Heart right ventricle (tissue), 16 donors: ENCODE measurements around the gene B3GNT9. TPM values are rescaled to one million over a fixed set of nuclear protein-coding genes. Genes with fewer than 3 reads are reported as not detected.

Experiments
- ATAC-seq, 8 donors: fragments of 200-7000 bp; cut with Tn5 transposase; one replicate each; pipeline ENCODE4 v1.9.1; 2020; ENCODE audit warnings: mild to moderate bottlenecking in 8 of 8, moderate library complexity in 8 of 8, moderate number of reproducible peaks in 1 of 8
- DNase-seq, 2 donors: peaks; one replicate each; pipeline ENCODE4 v3.0.0-alpha.2; 2020
- H3K27ac ChIP-seq, 10 donors: fragments of 200-600 bp; sonication (generic) in 2 of 10; one replicate each; pipeline versions ENCODE4 v1.5.0 to v1.8.0; 2020 to 2022; ENCODE audit warnings: mild to moderate bottlenecking in 3 of 10
- H3K27me3 ChIP-seq, 7 donors: fragments of 200-600 bp; one replicate each; pipeline ENCODE4 v1.8.0; 2021 to 2022; ENCODE audit warnings: mild to moderate bottlenecking in 2 of 7
- H3K36me3 ChIP-seq, 9 donors: fragments of 200-600 bp; sonication (generic) in 1 of 9; one replicate each; pipeline versions ENCODE4 v1.5.0 to v1.8.0; 2020 to 2022; ENCODE audit warnings: mild to moderate bottlenecking in 2 of 9
- H3K4me1 ChIP-seq, 9 donors: fragments of 200-600 bp; sonication (generic) in 1 of 9; one replicate each; pipeline versions ENCODE4 v1.5.0 to v1.8.0; 2020 to 2022; ENCODE audit warnings: mild to moderate bottlenecking in 4 of 9
- H3K4me3 ChIP-seq, 10 donors: fragments of 200-600 bp; sonication (generic) in 2 of 10; one replicate each; pipeline versions ENCODE4 v1.5.0 to v1.8.0; 2020 to 2022; ENCODE audit warnings: mild to moderate bottlenecking in 7 of 10, moderate library complexity in 2 of 10
- H3K9me3 ChIP-seq, 11 donors: fragments of 200-600 bp in 10 of 11; sonication (generic) in 2 of 11; one replicate each; pipeline versions ENCODE4 v1.5.0 to v1.8.0; 2013 to 2022; ENCODE audit warnings: mild to moderate bottlenecking in 2 of 11, control low read depth in 1 of 11, moderate library complexity in 1 of 11
- CTCF ChIP-seq, 9 donors: fragments of 200-600 bp; sonication (generic) in 2 of 9; IDR thresholded peaks; one replicate each; pipeline versions ENCODE4 v1.5.0 to v1.8.0; 2021 to 2022; ENCODE audit warnings: antibody characterized with exemption in 9 of 9, mild to moderate bottlenecking in 5 of 9, moderate library complexity in 1 of 9
- WGBS, 2 donors: extraction: QIAGEN DNeasy Blood & Tissue Kit; methylation state at CpG; one replicate each; pipeline ENCODE4 v1.1.7; 2013; ENCODE audit warnings: inconsistent platforms in 1 of 2; 5-methylcytosine and 5-hydroxymethylcytosine counted together
- intact Hi-C, 10 donors: fragments of 100-400 bp; cut with DNase I; formaldehyde crosslinking; loops; one replicate each; pipeline versions ENCODE4 v1.11.1 to v1.14.2; 2022
- polyA plus RNA-seq, 2 donors: library from polyadenylated mRNA; stranded (reverse); fragments of 200-250 nt; gene quantifications; one replicate each; pipeline ENCODE4 v1.2.3, GENCODE V29; 2013
- total RNA-seq, 10 donors: library from RNA; stranded (reverse); fragmentation: NEBNext Ultra II Directional in 3 of 10; extraction: Animal tissue kit (Norgen Biotek cat#: 25700) in 3 of 10; gene quantifications; one replicate each; pipeline versions ENCODE4 v1.2.1 to v1.2.4, GENCODE V29; 2021 to 2023
- donor health status: Arrhythmogenic right ventricular cardiomyopathy.
- donor health status: ischemic (EF 13 %, LVEDD 7.1; RV severe dilation, severe dysfunction).
- donor health status: healthy with polysubstance abuse.
- donor health status: DM: no; HTN: yes; CAD: no.
- donor health status: DM: no; HTN: no; CAD: no.
- donor health status: ischemic (EF 25% LVEDD 6.9; RV normal size, moderate dysfunction).
- donor health status: ischemic (EF 25% LVEDD 5.7; RV mildly dilated, moderate dysfunction).
- donor health status: healthy.
- donor health status: DM: yes; HTN: yes; CAD: no.
- donor health status: Ischemic cardiomyopathy.
- donor health status: ischemic (EF 35%, LVEDD 5.7; RV mildly dilated, moderate dysfunction).
- donor health status: nonischemic (EF 11% LVEDD 7.7; RV severe dilation, severe dysfunction).
- donor health status: DM: yes; HTN: yes; CAD: no.
- donor health status: PGD.
- donor health status: ischemic (EF 29% LVEDD 5.4; RV normal size, mild dysfunction).
- donor health status: nonischemic (EF 23%, LVEDD 6.1; RV moderate dilation, normal function).

B3GNT9 gene
- total and polyA plus RNA-seq, 12 donors: 5.4 to 19.1 (median 9.6) TPM

- WGBS, 2 donors: 88 to 91% methylated on average over 6 of the region's 6 CpGs
- H3K9me3 ChIP-seq: no peaks in the 10 kb centered on the region
- H3K27me3 ChIP-seq: no peaks in the 10 kb centered on the region
- TF ChIP-seq CTCF (IDR thresholded peaks at IDR 0.05): no peak
- peak overlapping the region in 1 of 10 donors; percentile 65 for H3K27ac ChIP-seq
- DNase-seq (no peak), ATAC-seq (no peak)
- no peak overlapping the region for H3K4me3 ChIP-seq
- intact Hi-C loops: loop anchor here in 2 of 10 donors (5.0 kb wide), 2 partner anchors 73 to 128 kb away; no protein-coding TSS in a partner anchor
- peaks cover 0 to 18% (median 5%) of the 10 kb centered on the region in 9 donors for H3K36me3 ChIP-seq
- H3K4me1 ChIP-seq: peaks cover 0 to 33% (median 12%) of the 10 kb centered on the region in 9 donors
Observed at GRCh38 chr16:67104845-67105244, 46.0 kb downstream of the B3GNT9 start.

- peak in 8 of 9 donors; percentile 10 to 54 (median 35) for TF ChIP-seq CTCF (IDR thresholded peaks at IDR 0.05)
- 51 to 54% methylated on average over 4 of the region's 4 CpGs for WGBS, 2 donors
- intact Hi-C loops: no loop called here
- ATAC-seq (peak in 7 of 8 donors; percentile 39 to 76 (median 65)), DNase-seq (peak in 1 of 2 donors; percentile 29)
- Histone ChIP-seq H3K36me3 (peaks cover 0 to 25% (median 5%) of the 10 kb centered on the region in 9 donors), H3K27me3 (no peaks in the 10 kb centered on the region), H3K9me3 (no peaks in the 10 kb centered on the region), H3K4me1 (peaks cover 0 to 30% (median 8%) of the 10 kb centered on the region in 9 donors), H3K4me3 (no peak overlapping the region), H3K27ac (no peak overlapping the region)
Observed at GRCh38 chr16:67104061-67104460, 46.7 kb downstream of the B3GNT9 start.

GRCh38 chr16:67101311-67102082 lies 49.3 kb downstream of the B3GNT9 start:
- H3K36me3 ChIP-seq: peaks cover 0 to 37% (median 5%) of the 10 kb centered on the region in 9 donors
- no peak for TF ChIP-seq CTCF (IDR thresholded peaks at IDR 0.05)
- H3K27me3 ChIP-seq: no peaks in the 10 kb centered on the region
- no peak overlapping the region for H3K27ac ChIP-seq
- H3K4me1 ChIP-seq: peaks cover 0 to 25% (median 7%) of the 10 kb centered on the region in 9 donors
- 90 to 93% methylated on average over 4 of the region's 4 CpGs for WGBS, 2 donors
- H3K9me3 ChIP-seq: no peaks in the 10 kb centered on the region
- ATAC-seq (no peak), DNase-seq (no peak)
- H3K4me3 ChIP-seq: no peak overlapping the region
- intact Hi-C loops: no loop called here

GRCh38 chr16:67100569-67101310 lies 50.1 kb downstream of the B3GNT9 start:
- peak in 4 of 9 donors; percentile 14 to 35 (median 27) for TF ChIP-seq CTCF (IDR thresholded peaks at IDR 0.05)
- Histone ChIP-seq H3K27me3 (no peaks in the 10 kb centered on the region), H3K27ac (no peak overlapping the region), H3K4me3 (no peak overlapping the region), H3K9me3 (no peaks in the 10 kb centered on the region), H3K36me3 (peaks cover 0 to 37% (median 5%) of the 10 kb centered on the region in 9 donors), H3K4me1 (peaks cover 0 to 18% (median under 1%) of the 10 kb centered on the region in 9 donors)
- whole genome bisulfite sequencing, 2 donors: 98 to 100% methylated on average over 1 of the region's 1 CpG
- ATAC-seq: no peak
- DNase-seq: no peak
- intact Hi-C loops: no loop called here
